ENCODE data around the gene ZMIZ1. TPM values are rescaled to one million over a fixed set of nuclear protein-coding genes. Genes with fewer than 3 reads are reported as not detected.

ZMIZ1 gene
- polyA plus RNA-seq, 5 donors: 53.2 to 82.1 (median 76.1) TPM

- DNase-seq: no peak
Observed at GRCh38 chr10:79078367-79079053, 9.7 kb downstream of the ZMIZ1 start.

DNA sequence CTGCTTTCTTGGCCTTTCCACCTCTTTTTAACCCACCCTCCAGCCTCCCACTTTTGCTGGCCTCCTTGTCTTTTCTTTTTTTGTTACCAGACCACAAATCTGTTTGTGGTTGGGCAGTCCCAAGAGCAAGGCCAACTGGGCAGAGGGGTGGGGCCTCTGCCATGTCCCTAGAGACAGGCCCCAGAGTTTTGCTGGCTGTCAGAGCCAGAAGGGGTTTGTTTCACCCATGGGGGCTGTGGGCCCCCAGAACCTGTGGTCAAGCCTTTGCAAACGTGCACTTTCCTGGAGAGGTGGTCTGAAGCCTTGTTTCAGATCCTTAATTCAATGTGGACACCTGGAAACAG, 10.3 kb downstream of the ZMIZ1 start:
- DNase-seq: no peak

- DNase-seq: no peak
Observed at GRCh38 chr10:79079490-79080355, 11.0 kb downstream of the ZMIZ1 start.

- DNase-seq: no peak
Observed at GRCh38 chr10:79081353-79082034, 12.7 kb downstream of the ZMIZ1 start.

- no peak for DNase-seq
Observed at GRCh38 chr10:79082035-79082373, 13.2 kb downstream of the ZMIZ1 start.

GRCh38 chr10:79082631-79083596, 14.1 kb downstream of the ZMIZ1 start:
- DNase-seq: no peak

DNA sequence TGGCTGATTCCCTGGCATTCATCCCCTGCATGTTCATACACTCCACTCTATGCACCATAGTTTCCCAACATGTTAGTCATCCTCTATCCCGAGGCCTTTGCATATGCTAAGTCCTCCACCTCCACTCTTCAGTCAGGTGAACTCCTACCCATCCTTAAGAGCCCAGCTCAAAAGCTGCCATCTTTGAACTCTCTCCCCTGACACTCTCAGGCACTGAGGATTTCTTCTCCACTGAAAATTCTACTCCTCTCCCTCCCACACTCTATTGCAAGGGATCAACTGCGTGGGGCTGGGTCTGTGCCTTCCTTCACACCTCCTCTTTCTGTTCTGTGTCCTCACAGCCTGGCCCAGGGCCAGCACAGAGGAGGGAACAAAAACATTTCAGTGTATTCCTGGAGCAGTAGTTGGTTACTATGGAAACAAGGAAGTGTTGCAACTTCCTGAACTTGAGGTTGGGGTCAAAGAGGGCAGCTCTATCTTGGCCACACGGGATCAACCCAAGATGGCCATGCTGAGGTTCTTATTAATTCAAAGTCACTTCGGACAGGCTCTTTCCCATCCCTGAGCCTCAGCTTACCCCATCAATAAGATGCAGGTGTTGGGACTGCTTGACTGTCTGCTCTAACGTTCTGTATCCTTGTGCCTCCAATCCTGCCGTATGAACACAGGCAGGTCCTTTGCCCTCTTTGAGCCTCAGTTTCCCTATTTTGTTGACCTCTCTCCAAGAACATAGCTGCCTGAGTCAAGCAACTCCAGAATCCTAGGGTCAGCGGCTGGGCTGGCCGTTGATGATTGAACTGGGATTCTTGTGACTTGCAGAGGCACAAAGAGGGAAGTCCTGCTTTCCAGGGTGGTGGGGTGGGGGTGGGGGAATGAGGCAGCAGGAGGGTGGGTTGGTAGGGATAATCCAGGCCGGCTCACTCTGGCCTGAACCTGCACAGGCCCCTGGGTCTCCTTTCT, 15.5 kb downstream of the ZMIZ1 start:
- DNase-seq: peak; percentile 90 to 91

- no peak for DNase-seq
Observed at GRCh38 chr10:79084972-79085597, 16.3 kb downstream of the ZMIZ1 start.

- DNase-seq: no peak
Observed at GRCh38 chr10:79086822-79087221, 18.1 kb downstream of the ZMIZ1 start.

GRCh38 chr10:79087721-79088120, 19.0 kb downstream of the ZMIZ1 start:
- no peak for DNase-seq

- no peak for DNase-seq
Observed at GRCh38 chr10:79088176-79088575, 19.4 kb downstream of the ZMIZ1 start.

DNA sequence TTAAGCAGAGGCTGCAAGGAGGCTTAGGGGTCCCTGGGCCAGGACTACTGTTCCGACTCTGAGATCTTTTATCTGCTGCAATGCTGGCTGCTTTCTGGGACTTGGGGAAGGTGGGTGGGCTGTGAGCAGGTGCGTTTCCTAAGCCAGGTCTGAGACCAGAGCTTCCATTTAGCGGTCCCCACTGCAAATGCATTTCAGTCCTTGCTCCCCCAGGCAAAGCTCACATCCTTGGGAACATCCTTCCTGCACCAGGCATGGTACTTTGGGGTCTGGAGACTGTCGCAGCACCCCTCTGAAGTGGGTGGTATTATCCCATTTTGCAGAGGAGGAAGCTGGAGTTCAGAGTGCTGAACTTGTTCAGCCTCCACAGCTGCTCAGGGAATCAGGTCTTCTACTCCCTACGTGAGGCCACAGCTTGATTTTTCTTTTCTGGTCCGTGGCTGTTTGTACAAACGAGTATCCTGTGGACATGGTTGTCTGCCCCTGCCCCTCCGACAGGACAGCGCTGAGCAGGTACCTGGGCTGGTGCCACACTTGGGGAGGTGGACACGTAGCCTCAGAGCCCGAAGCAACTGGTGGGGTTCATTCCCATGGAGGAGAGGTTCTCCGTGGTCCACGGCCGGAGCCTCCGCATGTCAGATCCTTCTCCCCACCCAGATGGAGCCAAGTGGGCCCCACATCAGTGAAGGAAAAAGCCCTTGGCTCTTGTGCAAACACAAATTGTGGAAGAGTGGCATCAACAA, 20.0 kb downstream of the ZMIZ1 start:
- DNase-seq: no peak

DNA sequence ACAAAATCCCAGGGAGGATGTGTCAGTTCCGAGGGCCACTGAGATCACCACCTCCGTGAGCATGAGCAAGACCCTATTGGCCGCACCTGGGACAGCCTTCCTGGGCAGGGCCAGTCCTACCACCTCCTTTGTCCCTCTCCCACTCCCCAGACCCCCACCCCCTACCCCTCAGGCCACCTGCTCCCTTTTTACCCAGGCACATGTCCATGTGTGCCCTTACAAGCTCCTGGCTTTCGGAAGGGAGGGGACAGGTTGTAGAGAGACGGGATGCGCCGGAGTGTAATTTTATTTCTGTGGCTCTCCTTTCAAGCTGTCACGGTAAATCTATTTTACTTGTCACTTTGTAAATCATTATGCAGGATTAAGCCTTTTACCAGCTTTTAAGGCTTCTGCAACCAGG, 20.9 kb downstream of the ZMIZ1 start:
- DNase-seq: no peak

GRCh38 chr10:79090134-79090803, 21.5 kb downstream of the ZMIZ1 start:
- no peak for DNase-seq

- DNase-seq: no peak
Observed at GRCh38 chr10:79092292-79092896, 23.6 kb downstream of the ZMIZ1 start.

- DNase-seq: peak in 1 of 2 donors; percentile 38
Observed at GRCh38 chr10:79093658-79094411, 25.1 kb downstream of the ZMIZ1 start.

All from right lung (tissue), 5 donors.